Testis (tissue), 2 donors: ENCODE results near the gene ACBD4.

Experiments used
- CTCF ChIP-seq, 3 experiments: fragments of 450-650 bp in 2 of 3; fragments of 200-600 bp in 1 of 3; sonication (generic) in 1 of 3; IDR thresholded peaks; one replicate each; pipeline ENCODE4 v1.5.1; 2016 to 2019; ENCODE audit warnings: antibody characterized with exemption in 3 of 3, mild to moderate bottlenecking in 2 of 3, moderate library complexity in 1 of 3
- POLR2A ChIP-seq: fragments of 450-650 bp; IDR thresholded peaks from one replicate; pipeline ENCODE4 v1.6.1; 2017; ENCODE audit warnings: antibody characterized with exemption, mild to moderate bottlenecking, moderate library complexity

- TF ChIP-seq POLR2A (no peak), CTCF (IDR thresholded peaks at IDR 0.05) (no peak)
Observed at GRCh38 chr17:45120558-45120957, 14.9 kb upstream of the ACBD4 start.
